HCT116 (cell line): Measurements from ENCODE around the gene CREBBP. TPM values are rescaled to one million over a fixed set of nuclear protein-coding genes. Genes with fewer than 3 reads are reported as not detected.

Experiments used
- ATAC-seq: fragments of 200-7000 bp; cut with Tn5 transposase; 2 replicates; pipeline ENCODE4 v1.9.1; 2020; ENCODE audit warnings: mild to moderate bottlenecking, moderate library complexity
- BruUV-seq: library from RNA; stranded (reverse); fragments of 400-500 nt; replicated peaks from 2 replicates; lab custom pipeline; 2021; lab: Mats Ljungman, UMichigan
- CTCF ChIA-PET: fragments of 300-600 bp; sonication (Branson Sonifier 250); formaldehyde crosslinking; loops from one replicate; lab custom pipeline; 2021; ENCODE audit warnings: antibody characterized with exemption; lab: Charles Lee
- POLR2A ChIA-PET: fragments of 300-600, 350-600 bp; sonication (Branson Sonifier 250); formaldehyde crosslinking; loops from one replicate; lab custom pipeline; 2021; ENCODE audit warnings: antibody characterized with exemption; lab: Charles Lee
- RAD21 ChIA-PET, 2 experiments: fragments of 300-600 bp; sonication (Branson Sonifier 250); formaldehyde crosslinking; loops; one replicate each; lab custom pipeline; 2023; ENCODE audit warnings: low total read pairs in 2 of 2; ENCODE audit not compliant: uncharacterized antibody in 2 of 2, unreplicated experiment in 2 of 2, low non-redundant PET in 1 of 2; lab: Charles Lee
- DNase-seq: peaks from one replicate; pipeline ENCODE4 v3.0.0-alpha.2; 2010; ENCODE audit warnings: low read depth, low spot score
- H2AFZ ChIP-seq: fragments of 200-600 bp; shearing (Covaris generic), sonication (generic); 2 replicates; pipeline ENCODE4 v1.6.1; 2017; ENCODE audit warnings: low read depth, mixed run types, mixed read lengths, antibody characterized with exemption, low read length; ENCODE audit not compliant: poor library complexity, severe bottlenecking
- H3K27ac ChIP-seq: 2 replicates; pipeline ENCODE4 v1.5.1; 2012; ENCODE audit warnings: low read depth, low read length
- H3K27me3 ChIP-seq: fragments of 200-600 bp; sonication (generic); 2 replicates; pipeline ENCODE4 v1.6.1; 2016; ENCODE audit warnings: mixed run types, low read length, mixed read lengths; ENCODE audit not compliant: insufficient read depth
- H3K36me3 ChIP-seq, 2 experiments: fragments of 200-500 bp in 1 of 2; fragments of 200-600 bp in 1 of 2; sonication (Bioruptor generic) in 1 of 2; sonication (generic) in 1 of 2; 2 replicates each; pipeline versions ENCODE4 v1.5.1 to v1.6.1; 2014 to 2016; ENCODE audit warnings: low read length in 2 of 2, inconsistent platforms in 1 of 2, mixed read lengths in 1 of 2, mixed run types in 1 of 2; ENCODE audit not compliant: insufficient read depth in 2 of 2, control insufficient read depth in 1 of 2
- H3K4me1 ChIP-seq, 2 experiments: fragments of 200-600 bp in 1 of 2; sonication (generic) in 1 of 2; 2 replicates each; pipeline versions ENCODE4 v1.5.1 to v1.6.1; 2012 to 2017; ENCODE audit warnings: low read length in 2 of 2, inconsistent platforms in 1 of 2, mild to moderate bottlenecking in 1 of 2, mixed read lengths in 1 of 2, mixed run types in 1 of 2, moderate library complexity in 1 of 2; ENCODE audit not compliant: insufficient read depth in 2 of 2, control insufficient read depth in 1 of 2
- H3K4me2 ChIP-seq: fragments of 200-600 bp; sonication (generic); 2 replicates; pipeline ENCODE4 v1.6.1; 2017; ENCODE audit warnings: mixed run types, low read length, mixed read lengths
- H3K4me3 ChIP-seq, 2 experiments: fragments of 200-600 bp in 1 of 2; sonication (generic) in 1 of 2; replicated peaks in 1 of 2; 2 replicates each; pipeline ENCODE4 v1.5.1; 2011 to 2016; ENCODE audit warnings: low read length in 2 of 2, control low read depth in 1 of 2, low read depth in 1 of 2, mild to moderate bottlenecking in 1 of 2, mixed read lengths in 1 of 2, mixed run types in 1 of 2
- H3K79me2 ChIP-seq: fragments of 200-600 bp; sonication (generic); 2 replicates; pipeline ENCODE4 v1.6.1; 2017; ENCODE audit warnings: mild to moderate bottlenecking, mixed run types, low read length, moderate library complexity, mixed read lengths; ENCODE audit not compliant: insufficient read depth
- H3K9ac ChIP-seq: fragments of 200-600 bp; sonication (generic); 2 replicates; pipeline ENCODE4 v1.6.1; 2016; ENCODE audit warnings: low read length, mixed read lengths
- H3K9me2 ChIP-seq: fragments of 200-600 bp; sonication (generic), shearing (Covaris generic); 2 replicates; pipeline ENCODE4 v1.6.1; 2017; ENCODE audit warnings: mixed run types, mild to moderate bottlenecking, moderate library complexity; ENCODE audit not compliant: insufficient read depth
- H3K9me3 ChIP-seq, 2 experiments: fragments of 200-500 bp in 1 of 2; fragments of 200-600 bp in 1 of 2; sonication (Bioruptor generic) in 1 of 2; sonication (generic) in 1 of 2; 2 replicates each; pipeline ENCODE4 v1.6.1; 2014 to 2017; ENCODE audit warnings: low read length in 2 of 2, mixed read lengths in 2 of 2, inconsistent platforms in 1 of 2, low read depth in 1 of 2, mild to moderate bottlenecking in 1 of 2, mixed run types in 1 of 2, moderate library complexity in 1 of 2; ENCODE audit not compliant: control insufficient read depth in 1 of 2, insufficient read depth in 1 of 2
- H4K20me1 ChIP-seq: fragments of 200-600 bp; sonication (generic), shearing (Covaris generic); 2 replicates; pipeline ENCODE4 v1.6.1; 2017; ENCODE audit warnings: mixed run types, mild to moderate bottlenecking, moderate library complexity; ENCODE audit not compliant: insufficient read depth
- CTCF ChIP-seq, 3 experiments: fragments of 200-600 bp in 1 of 3; sonication (generic) in 1 of 3; IDR thresholded peaks in 2 of 3; conservative IDR thresholded peaks in 1 of 3; 2 replicates each; pipeline ENCODE4 v1.5.1; 2012 to 2017; ENCODE audit warnings: low read depth in 2 of 3, low read length in 2 of 3, antibody characterized with exemption in 1 of 3, borderline replicate concordance in 1 of 3, control low read depth in 1 of 3, mild to moderate bottlenecking in 1 of 3, mixed read lengths in 1 of 3, mixed run types in 1 of 3, moderate library complexity in 1 of 3; ENCODE audit not compliant: insufficient read depth in 1 of 3
- EGR1 ChIP-seq: IDR thresholded peaks from 2 replicates; pipeline ENCODE4 v1.6.1; 2012; ENCODE audit warnings: low read depth
- ELF1 ChIP-seq: IDR thresholded peaks from 2 replicates; pipeline ENCODE4 v1.6.1; 2012; ENCODE audit warnings: low read depth, borderline replicate concordance
- EZH2 ChIP-seq: fragments of 200-600 bp; sonication (generic); IDR thresholded peaks from 2 replicates; pipeline ENCODE4 v1.6.1; 2017; ENCODE audit warnings: antibody characterized with exemption, mixed run types
- FOSL1 ChIP-seq: IDR thresholded peaks from 2 replicates; pipeline ENCODE4 v1.6.1; 2012; ENCODE audit warnings: low read depth
- JUND ChIP-seq: IDR thresholded peaks from 2 replicates; pipeline ENCODE4 v1.6.1; 2012
- MAX ChIP-seq: IDR thresholded peaks from 2 replicates; pipeline ENCODE4 v1.6.1; 2012
- POLR2A ChIP-seq: IDR thresholded peaks from 2 replicates; pipeline ENCODE4 v1.7.0; 2011; ENCODE audit warnings: borderline replicate concordance; ENCODE audit not compliant: insufficient read depth, insufficient read length; ENCODE audit errors: extremely low read depth
- REST ChIP-seq: IDR thresholded peaks from 2 replicates; pipeline ENCODE4 v1.6.1; 2012; ENCODE audit warnings: low read depth
- SP1 ChIP-seq: IDR thresholded peaks from 2 replicates; pipeline ENCODE4 v1.6.1; 2012; ENCODE audit warnings: low read depth
- intact Hi-C: fragments of 100-400 bp; cut with micrococcal nuclease; formaldehyde crosslinking; loops from 2 replicates; pipeline ENCODE4 v1.10.0; 2022
- total RNA-seq: library from RNA; stranded (reverse); gene quantifications from one replicate; pipeline ENCODE4 v1.2.1, GENCODE V29; 2021; ENCODE audit not compliant: unreplicated experiment

Gene CREBBP
- total RNA-seq, 1 experiment from 2014 or later: 42.7 TPM

- BruUV-seq: no TSS peak
- Histone ChIP-seq H3K9me2 (no peaks in the 10 kb centered on the region), H3K4me1 (peaks cover 0 to 10% of the 10 kb centered on the region in 2 experiments; a peak in 2 of 4 replicates), H3K36me3 (peaks cover 2 to 23% of the 10 kb centered on the region in 2 experiments; a peak in 2 of 4 replicates)
- ChIA-PET POLR2A (interaction anchor here (0.7 kb wide), 1 partner anchor 17 kb away, joined by 3 read pairs; no protein-coding TSS in a partner anchor), CTCF (interaction anchor here (1.4 kb wide), 1 partner anchor 560 kb away, joined by 5 read pairs; no protein-coding TSS in a partner anchor)
- intact Hi-C loops: no loop called here
- TF ChIP-seq SP1 (no peak), POLR2A (no peak), EZH2 (no peak), ELF1 (no peak)
- TF ChIP-seq, all 23 proteins: peak for 0
- H3K4me2 ChIP-seq: no peak overlapping the region
- H3K9ac ChIP-seq: no peak overlapping the region
- H3K27me3 ChIP-seq: no peaks in the 10 kb centered on the region
- no peak overlapping the region for H3K4me3 ChIP-seq
- H4K20me1 ChIP-seq: 0 out of 2 replicates have a peak, but pooled peaks cover 2% of the 10 kb centered on the region
- DNase-seq (no peak), ATAC-seq (no peak)
- H3K27ac ChIP-seq: no peak overlapping the region
- H2AFZ ChIP-seq: no peak overlapping the region
- no peaks in the 10 kb centered on the region for H3K9me3 ChIP-seq
- peaks cover 87% of the 10 kb centered on the region for H3K79me2 ChIP-seq
- RAD21 ChIA-PET: interaction anchor here in 1 of 2 experiments (0.6 kb wide), 1 partner anchor 631 kb away, joined by 5 read pairs; no protein-coding TSS in a partner anchor
Observed at GRCh38 chr16:3694051-3694450, 186.5 kb downstream of the CREBBP start.

- Histone ChIP-seq H3K9me3 (no peaks in the 10 kb centered on the region), H3K9ac (no peak overlapping the region), H3K4me3 (no peak overlapping the region), H3K36me3 (peaks cover 18 to 41% of the 10 kb centered on the region in 2 experiments; a peak in 3 of 4 replicates), H3K4me2 (no peak overlapping the region), H2AFZ (no peak overlapping the region), H3K27me3 (no peaks in the 10 kb centered on the region), H3K27ac (no peak overlapping the region), H3K9me2 (no peaks in the 10 kb centered on the region), H3K79me2 (peaks cover 72% of the 10 kb centered on the region), H3K4me1 (peaks cover 0 to 10% of the 10 kb centered on the region in 2 experiments; a peak in 2 of 4 replicates), H4K20me1 (no peaks in the 10 kb centered on the region)
- POLR2A ChIA-PET: no interaction called here
- DNase-seq (no peak), ATAC-seq (no peak)
- no TSS peak for BruUV-seq
- TF ChIP-seq SP1 (no peak), CTCF (IDR thresholded peaks at IDR 0.05 in 2 of 3, conservative IDR thresholded peaks at IDR 0.05 in 1 of 3; ENCODE audit: borderline replicate concordance in 1 of 3, insufficient read depth in 1 of 3, low read depth in 2 of 3, low read length in 2 of 3) (no peak), REST (no peak), MAX (no peak), ELF1 (no peak), FOSL1 (no peak), EGR1 (no peak), JUND (no peak)
- CTCF ChIA-PET: interaction anchor here (1.2 to 1.6 kb wide), 2 partner anchors 19 to 711 kb away, joined by 4 read pairs; no protein-coding TSS in a partner anchor
- RAD21 ChIA-PET: no interaction called here
- intact Hi-C loops: no loop called here
Observed at GRCh38 chr16:3691761-3692160, 188.8 kb downstream of the CREBBP start.
